Measurements from ENCODE around the gene CELSR2. TPM values are rescaled to one million over a fixed set of nuclear protein-coding genes. Genes with fewer than 3 reads are reported as not detected.

Gene CELSR2
- total RNA-seq, 2 experiments from 2014 or later, result 1.9 to 2.0 TPM

- no peaks in the 10 kb centered on the region for H3K9me3 Mint-ChIP-seq (ENCODE audit: low read depth)
- ChIA-PET POLR2A (no interaction called here), CTCF (interaction anchor here (0.6 to 0.9 kb wide), 2 partner anchors 41 to 61 kb away, joined by 3 read pairs; no protein-coding TSS in a partner anchor)
- no peaks in the 10 kb centered on the region for H3K27me3 Mint-ChIP-seq
- intact Hi-C loops (cut with DNase I, micrococcal nuclease), result no loop called here
- no peak overlapping the region for H3K27ac Mint-ChIP-seq
- H3K4me1 Mint-ChIP-seq, result no peaks in the 10 kb centered on the region
- H3K36me3 Mint-ChIP-seq (ENCODE audit: low read depth), result no peaks in the 10 kb centered on the region
- no peak for ATAC-seq
- H3K4me3 Mint-ChIP-seq, result no peak overlapping the region
- DNase-seq, result no peak
Observed at GRCh38 chr1:109314795-109315194, 65.5 kb downstream of the CELSR2 start.

DNA sequence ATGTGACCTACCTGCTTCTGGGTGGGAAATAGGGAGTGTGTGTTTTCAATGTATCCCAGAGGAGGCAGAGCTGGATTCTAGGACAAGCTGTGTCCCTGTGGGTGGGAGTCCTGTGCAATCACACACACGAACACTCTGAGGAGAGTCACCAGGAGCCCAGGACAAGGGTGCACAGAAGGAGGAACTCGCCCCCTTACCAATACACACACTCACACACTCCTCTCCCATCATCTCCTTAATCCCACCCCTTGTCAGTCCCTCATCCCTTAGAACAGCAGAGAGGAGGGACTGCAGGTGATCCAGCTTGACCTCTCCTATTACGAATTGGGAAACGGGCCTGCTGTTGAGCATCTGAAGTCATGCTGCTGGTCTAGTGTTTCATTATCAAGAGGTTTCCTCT is 65.9 kb downstream of the CELSR2 start:
- no peak overlapping the region for H3K4me3 Mint-ChIP-seq

GRCh38 chr1:109316506-109316905 is 67.2 kb downstream of the CELSR2 start:
- no peak for ATAC-seq
- no peaks in the 10 kb centered on the region for H3K4me1 Mint-ChIP-seq
- H3K36me3 Mint-ChIP-seq (ENCODE audit: low read depth), result no peaks in the 10 kb centered on the region
- H3K27me3 Mint-ChIP-seq, result no peaks in the 10 kb centered on the region
- H3K4me3 Mint-ChIP-seq, result no peak overlapping the region
- H3K9me3 Mint-ChIP-seq (ENCODE audit: low read depth), result no peaks in the 10 kb centered on the region
- no peak overlapping the region for H3K27ac Mint-ChIP-seq
- DNase-seq, result no peak
- POLR2A ChIA-PET, result interaction anchor here (0.6 kb wide), 1 partner anchor 171 kb away, joined by 3 read pairs; no protein-coding TSS in a partner anchor
- intact Hi-C loops (cut with DNase I, micrococcal nuclease), result no loop called here
- CTCF ChIA-PET, result interaction anchor here (0.5 to 2.1 kb wide), 7 partner anchors 9 to 1906 kb away, joined by 3 to 9 read pairs (median 3); no protein-coding TSS in a partner anchor

More for the DNA sequence above, 65.9 kb downstream of the CELSR2 start:
- CTCF ChIA-PET, result interaction anchor here (0.9 to 1.3 kb wide), 2 partner anchors 61 to 181 kb away, joined by 3 to 5 read pairs; no protein-coding TSS in a partner anchor
- H3K4me1 Mint-ChIP-seq, result no peaks in the 10 kb centered on the region
- no peaks in the 10 kb centered on the region for H3K36me3 Mint-ChIP-seq (ENCODE audit: low read depth)
- no peak for DNase-seq
- no peak overlapping the region for H3K27ac Mint-ChIP-seq
- intact Hi-C loops (cut with DNase I, micrococcal nuclease), result no loop called here
- no peak for ATAC-seq
- H3K9me3 Mint-ChIP-seq (ENCODE audit: low read depth), result no peaks in the 10 kb centered on the region
- POLR2A ChIA-PET, result no interaction called here
- no peaks in the 10 kb centered on the region for H3K27me3 Mint-ChIP-seq

- no peaks in the 10 kb centered on the region for H3K9me3 Mint-ChIP-seq (ENCODE audit: low read depth)
- intact Hi-C loops (cut with DNase I, micrococcal nuclease), result no loop called here
Observed at GRCh38 chr1:109319114-109319513, 69.8 kb downstream of the CELSR2 start.

DNA sequence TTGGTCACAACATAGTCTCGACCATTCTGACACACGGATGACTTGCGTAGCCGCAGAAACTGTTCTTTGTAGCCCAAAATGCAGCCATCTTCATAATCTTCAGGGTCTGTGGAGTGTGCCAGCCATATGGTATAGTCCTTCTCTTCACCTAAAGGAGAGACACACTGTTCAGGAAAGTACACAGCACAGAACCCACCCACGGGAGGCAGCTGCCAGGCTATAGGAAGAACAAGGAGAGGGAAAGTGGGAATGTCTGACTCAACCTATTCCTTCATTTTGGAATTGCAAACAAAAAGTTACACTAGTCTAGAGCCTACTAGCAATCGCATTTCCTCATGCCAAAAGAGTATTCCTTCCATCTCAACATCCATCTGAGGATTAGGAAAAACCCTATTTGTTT is 73.6 kb downstream of the CELSR2 start:
- no peaks in the 10 kb centered on the region for H3K36me3 Mint-ChIP-seq (ENCODE audit: low read depth)
- no peak for DNase-seq
- H3K4me3 Mint-ChIP-seq, result no peak overlapping the region
- H3K27me3 Mint-ChIP-seq, result no peaks in the 10 kb centered on the region
- no peak overlapping the region for H3K27ac Mint-ChIP-seq
- no peak for ATAC-seq
- CTCF ChIA-PET, result no interaction called here
- H3K9me3 Mint-ChIP-seq (ENCODE audit: low read depth), result no peaks in the 10 kb centered on the region
- intact Hi-C loops (cut with DNase I, micrococcal nuclease), result no loop called here
- H3K4me1 Mint-ChIP-seq, result no peaks in the 10 kb centered on the region
- POLR2A ChIA-PET, result no interaction called here

More at GRCh38 chr1:109319114-109319513, 69.8 kb downstream of the CELSR2 start:
- DNase-seq (no peak), ATAC-seq (no peak)
- Mint-ChIP-seq H3K27me3 (no peaks in the 10 kb centered on the region), H3K27ac (no peak overlapping the region), H3K4me3 (no peak overlapping the region), H3K36me3 (ENCODE audit: low read depth) (no peaks in the 10 kb centered on the region), H3K4me1 (no peaks in the 10 kb centered on the region)
- CTCF ChIA-PET, result interaction anchor here (0.6 to 1.2 kb wide), 4 partner anchors 9 to 80 kb away, joined by 4 read pairs; partner anchors contain the start of gene PSRC1
- POLR2A ChIA-PET, result no interaction called here

Other genes with a start within 250 kb of the CELSR2 start
- gene WDR47, start 207.4 kb upstream of the CELSR2 start, total RNA-seq, result 1 to 10 TPM; 6.9 to 7.6 TPM
- 10 to 100 TPM; 12.1 to 20.1 TPM for gene TAF13, start 173.5 kb upstream of the CELSR2 start, total RNA-seq
- gene TMEM167B, start 158.8 kb upstream of the CELSR2 start, total RNA-seq, result 10 to 100 TPM; 26.8 to 28.4 TPM
- 1 to 10 TPM; 7.1 to 8.7 TPM for gene ELAPOR1, start 135.4 kb upstream of the CELSR2 start, total RNA-seq
- gene SARS1, start 35.6 kb upstream of the CELSR2 start, total RNA-seq, result 100 to 1,000 TPM; 224 to 240 TPM
- gene PSRC1, start 33.6 kb downstream of the CELSR2 start, total RNA-seq, result 10 to 100 TPM; 17.6 to 18.4 TPM
- not detected for gene MYBPHL, start 57.5 kb downstream of the CELSR2 start, total RNA-seq
- gene SORT1, start 148.4 kb downstream of the CELSR2 start, total RNA-seq, result under 1 TPM; 0.39 to 0.55 TPM
- gene PSMA5, start 176.9 kb downstream of the CELSR2 start, total RNA-seq, result 100 to 1,000 TPM; 151 to 249 TPM
- under 1 TPM in 1 of 2 experiments, not detected in 1; 0.05 TPM for gene SYPL2, start 217.0 kb downstream of the CELSR2 start, total RNA-seq
- 10 to 100 TPM; 11.7 to 13.0 TPM for gene ATXN7L2, start 234.4 kb downstream of the CELSR2 start, total RNA-seq
- gene CYB561D1, start 244.6 kb downstream of the CELSR2 start, total RNA-seq, result 1 to 10 TPM; 7.1 to 8.7 TPM